Natural killer cell (primary cell): ENCODE results near the gene KDM4C. TPM values are rescaled to one million over a fixed set of nuclear protein-coding genes. Genes with fewer than 3 reads are reported as not detected.

Source experiments
- ATAC-seq, 3 donors: fragments of 150-1000 bp in 2 of 3; fragments of 200-7000 bp in 1 of 3; cut with Tn5 transposase; 1 replicate in 1 of 3; 2 replicates in 2 of 3; pipeline ENCODE4 v1.10.0; 2021; ENCODE audit warnings: mild to moderate bottlenecking in 2 of 3, moderate library complexity in 2 of 3
- DNase-seq, 2 donors: peaks; one replicate each; pipeline versions ENCODE4 v3.0.0 to v3.0.0-alpha.2; 2013 to 2021; ENCODE audit warnings: mixed read lengths in 1 of 2
- H3K27ac ChIP-seq: one replicate; pipeline ENCODE4 v1.5.1; 2013; ENCODE audit warnings: mild to moderate bottlenecking, low read length
- H3K27me3 ChIP-seq: one replicate; pipeline ENCODE4 v1.6.1; 2013; ENCODE audit warnings: low read length; ENCODE audit not compliant: control insufficient read depth, insufficient read depth
- H3K36me3 ChIP-seq: one replicate; pipeline ENCODE4 v1.6.1; 2013; ENCODE audit warnings: low read length; ENCODE audit not compliant: control insufficient read depth, insufficient read depth
- H3K4me1 ChIP-seq: one replicate; pipeline ENCODE4 v1.6.1; 2013; ENCODE audit warnings: low read length; ENCODE audit not compliant: control insufficient read depth, insufficient read depth
- H3K4me3 ChIP-seq: one replicate; pipeline ENCODE4 v1.5.1; 2013; ENCODE audit warnings: low read length
- H3K9me3 ChIP-seq: one replicate; pipeline ENCODE4 v1.6.1; 2013; ENCODE audit warnings: low read length; ENCODE audit not compliant: control insufficient read depth, insufficient read depth
- H3K27ac Mint-ChIP-seq, 2 donors: one replicate each; pipeline ENCODE4 v1.8.0; 2022; ENCODE audit warnings: mild to moderate bottlenecking in 2 of 2, mixed read lengths in 2 of 2, moderate library complexity in 1 of 2
- H3K27me3 Mint-ChIP-seq, 2 donors: one replicate each; pipeline ENCODE4 v1.8.0; 2022; ENCODE audit warnings: low read depth in 2 of 2, mixed read lengths in 2 of 2
- H3K36me3 Mint-ChIP-seq: one replicate; pipeline ENCODE4 v1.8.0; 2022; ENCODE audit warnings: mixed read lengths
- H3K4me1 Mint-ChIP-seq, 2 donors: one replicate each; pipeline ENCODE4 v1.8.0; 2022; ENCODE audit warnings: mixed read lengths in 2 of 2
- H3K4me3 Mint-ChIP-seq: one replicate; pipeline ENCODE4 v1.8.0; 2022; ENCODE audit warnings: mild to moderate bottlenecking, moderate library complexity, mixed read lengths
- H3K9me3 Mint-ChIP-seq, 2 donors: one replicate each; pipeline ENCODE4 v1.8.0; 2022; ENCODE audit warnings: mixed read lengths in 2 of 2
- CTCF ChIP-seq: fragments of 200-600 bp; IDR thresholded peaks from one replicate; pipeline ENCODE4 v1.8.0; 2022; ENCODE audit warnings: antibody characterized with exemption
- WGBS: methylation state at CpG from one replicate; pipeline ENCODE4 v1.1.7; 2013; ENCODE audit warnings: missing lambda C conversion rate; ENCODE audit not compliant: insufficient coverage; 5-methylcytosine and 5-hydroxymethylcytosine counted together
- intact Hi-C: fragments of 100-400 bp; cut with micrococcal nuclease; formaldehyde crosslinking; loops from one replicate; pipeline ENCODE4 v1.14.2; 2022
- total RNA-seq, 4 donors: library from RNA; stranded (reverse); fragments of 120-200 nt in 1 of 4; gene quantifications; one replicate each; pipeline versions ENCODE4 v1.2.3 to v1.2.4, GENCODE V29; 2013 to 2022

The KDM4C gene
- total RNA-seq, 3 donors from 2014 or later (not counting 1 experiment from before 2014, with no cell fraction given), result 115 to 137 (median 116) TPM

- intact Hi-C loops, result no loop called here
- Histone ChIP-seq H3K4me3 (no peak overlapping the region), H3K4me1 (peaks cover 3% of the 10 kb centered on the region), H3K27ac (no peak overlapping the region), H3K9me3 (no peaks in the 10 kb centered on the region), H3K36me3 (peaks cover 7% of the 10 kb centered on the region), H3K27me3 (no peaks in the 10 kb centered on the region)
- Mint-ChIP-seq H3K9me3 (no peaks in the 10 kb centered on the region), H3K27me3 (no peaks in the 10 kb centered on the region), H3K27ac (peak overlapping the region; percentile 69 to 87), H3K36me3 (no peaks in the 10 kb centered on the region), H3K4me1 (peaks cover 54 to 59% of the 10 kb centered on the region in 2 donors), H3K4me3 (no peak overlapping the region)
- ATAC-seq (peak; percentile 55 to 83 (median 80)), DNase-seq (no peak)
- 94% methylated on average over 4 of the region's 5 CpGs for WGBS
- TF ChIP-seq CTCF, result no peak
Observed at GRCh38 chr9:6902423-6902822, 144.7 kb downstream of the KDM4C start.

- H3K36me3 Mint-ChIP-seq, result no peaks in the 10 kb centered on the region
- Histone ChIP-seq H3K4me3 (no peak overlapping the region), H3K27me3 (no peaks in the 10 kb centered on the region), H3K27ac (no peak overlapping the region), H3K4me1 (peaks cover 3% of the 10 kb centered on the region), H3K9me3 (no peaks in the 10 kb centered on the region), H3K36me3 (no peaks in the 10 kb centered on the region)
- H3K9me3 Mint-ChIP-seq, result no peaks in the 10 kb centered on the region
- H3K4me3 Mint-ChIP-seq, result no peak overlapping the region
- peaks cover 47 to 49% of the 10 kb centered on the region in 2 donors for H3K4me1 Mint-ChIP-seq
- no peak for TF ChIP-seq CTCF
- ATAC-seq, result no peak
- H3K27ac Mint-ChIP-seq, result no peak overlapping the region
- DNase-seq, result no peak
- no peaks in the 10 kb centered on the region for H3K27me3 Mint-ChIP-seq
- intact Hi-C loops, result no loop called here
- WGBS, result 100% methylated on average over 2 of the region's 2 CpGs
Observed at GRCh38 chr9:6904371-6904770, 146.6 kb downstream of the KDM4C start.

- Mint-ChIP-seq H3K4me1 (peaks cover 35 to 38% of the 10 kb centered on the region in 2 donors), H3K4me3 (no peak overlapping the region), H3K9me3 (no peaks in the 10 kb centered on the region), H3K27ac (no peak overlapping the region), H3K27me3 (no peaks in the 10 kb centered on the region), H3K36me3 (no peaks in the 10 kb centered on the region)
- intact Hi-C loops, result no loop called here
- Histone ChIP-seq H3K4me3 (no peak overlapping the region), H3K36me3 (no peaks in the 10 kb centered on the region), H3K9me3 (no peaks in the 10 kb centered on the region), H3K27ac (no peak overlapping the region), H3K27me3 (no peaks in the 10 kb centered on the region), H3K4me1 (peaks cover 3% of the 10 kb centered on the region)
- DNase-seq (no peak), ATAC-seq (no peak)
- WGBS, result 91% methylated on average over 6 of the region's 6 CpGs
- TF ChIP-seq CTCF, result no peak
Observed at GRCh38 chr9:6905850-6906375, 148.1 kb downstream of the KDM4C start.

GRCh38 chr9:6907772-6908381 lies 150.1 kb downstream of the KDM4C start:
- Mint-ChIP-seq H3K27me3 (no peaks in the 10 kb centered on the region), H3K36me3 (no peaks in the 10 kb centered on the region), H3K27ac (no peak overlapping the region), H3K9me3 (no peaks in the 10 kb centered on the region), H3K4me3 (no peak overlapping the region), H3K4me1 (peaks cover 28 to 29% of the 10 kb centered on the region in 2 donors)
- 100% methylated on average over 2 of the region's 4 CpGs for WGBS
- peaks cover 2% of the 10 kb centered on the region for H3K4me1 ChIP-seq
- DNase-seq (no peak), ATAC-seq (no peak)
- H3K27me3 ChIP-seq, result no peaks in the 10 kb centered on the region
- H3K27ac ChIP-seq, result no peak overlapping the region
- no peaks in the 10 kb centered on the region for H3K9me3 ChIP-seq
- H3K36me3 ChIP-seq, result no peaks in the 10 kb centered on the region
- TF ChIP-seq CTCF, result no peak
- H3K4me3 ChIP-seq, result no peak overlapping the region
- intact Hi-C loops, result no loop called here
